ENCODE results near the gene OTOA.
"Not testable (repeated sequence)": the region's sequence is repeated elsewhere in the genome, so short reads cannot be mapped to it uniquely, and the experiment has no call there.

The OTOA gene

DNA sequence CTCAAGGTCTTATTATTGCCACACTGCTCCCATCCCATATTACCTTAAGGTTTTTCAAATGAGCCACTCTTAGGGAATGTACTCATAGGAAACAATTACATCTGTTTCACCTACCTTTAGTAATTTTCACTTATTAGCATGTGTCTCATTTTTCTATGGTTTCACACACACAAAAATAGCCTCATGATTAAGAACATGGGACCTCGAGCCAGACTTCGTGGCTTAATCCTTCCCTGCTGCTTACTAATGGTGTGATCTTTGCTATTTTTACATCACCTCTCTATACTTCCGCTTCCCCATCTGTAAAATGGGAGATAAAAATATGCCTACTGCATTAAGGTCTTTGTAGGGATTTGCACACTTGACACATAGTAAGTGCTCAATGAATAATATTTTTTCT, 38.5 kb downstream of the OTOA start:
- 82% methylated on average over 2 of the region's 3 CpGs; no CpG with 5 or more reads in 1 of the 2 experiments for WGBS, 2 experiments (ENCODE audit: insufficient coverage in 2 of 2)
- no peaks in the 10 kb centered on the region for H3K36me3 ChIP-seq (ENCODE audit: control insufficient read depth, insufficient read depth, low read length)
- no peak overlapping the region for H3K4me3 ChIP-seq (ENCODE audit: extremely low read depth, insufficient read depth, low read length, poor library complexity, severe bottlenecking)
- H3K9me3 ChIP-seq (ENCODE audit: control insufficient read depth, low read length), result no peaks in the 10 kb centered on the region
- no peak overlapping the region for H3K27ac ChIP-seq (ENCODE audit: low read depth, low read length, severe bottlenecking)
- no peaks in the 10 kb centered on the region for H3K4me1 ChIP-seq (ENCODE audit: control insufficient read depth, insufficient read depth, low read length, poor library complexity, severe bottlenecking)

DNA sequence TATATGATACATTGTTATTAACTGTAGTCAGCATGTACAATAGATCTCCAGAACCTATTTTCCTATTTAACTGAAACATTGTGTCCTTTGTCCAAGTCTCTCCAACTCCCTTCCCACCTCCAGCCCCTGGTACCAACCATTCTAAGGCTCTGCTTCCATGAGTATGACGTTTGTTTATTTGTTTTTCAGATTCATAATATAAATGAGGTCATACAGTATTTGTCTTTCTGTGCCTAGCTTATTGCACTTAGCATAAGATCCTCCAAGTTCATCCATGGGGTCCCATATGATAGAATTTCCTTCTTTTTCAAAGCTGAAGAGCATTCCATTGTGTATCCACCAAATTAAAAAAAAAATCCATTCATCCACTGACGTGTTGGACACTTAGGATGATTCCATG, 39.4 kb downstream of the OTOA start:
- H3K36me3 ChIP-seq (ENCODE audit: control insufficient read depth, insufficient read depth, low read length), result no peaks in the 10 kb centered on the region
- H3K4me3 ChIP-seq (ENCODE audit: extremely low read depth, insufficient read depth, low read length, poor library complexity, severe bottlenecking), result no peak overlapping the region
- 100% methylated on average over 1 of the region's 2 CpGs; no CpG with 5 or more reads in 1 of the 2 experiments for WGBS, 2 experiments (ENCODE audit: insufficient coverage in 2 of 2)
- H3K27ac ChIP-seq (ENCODE audit: low read depth, low read length, severe bottlenecking), result no peak overlapping the region
- no peaks in the 10 kb centered on the region for H3K9me3 ChIP-seq (ENCODE audit: control insufficient read depth, low read length)
- no peaks in the 10 kb centered on the region for H3K4me1 ChIP-seq (ENCODE audit: control insufficient read depth, insufficient read depth, low read length, poor library complexity, severe bottlenecking)

DNA sequence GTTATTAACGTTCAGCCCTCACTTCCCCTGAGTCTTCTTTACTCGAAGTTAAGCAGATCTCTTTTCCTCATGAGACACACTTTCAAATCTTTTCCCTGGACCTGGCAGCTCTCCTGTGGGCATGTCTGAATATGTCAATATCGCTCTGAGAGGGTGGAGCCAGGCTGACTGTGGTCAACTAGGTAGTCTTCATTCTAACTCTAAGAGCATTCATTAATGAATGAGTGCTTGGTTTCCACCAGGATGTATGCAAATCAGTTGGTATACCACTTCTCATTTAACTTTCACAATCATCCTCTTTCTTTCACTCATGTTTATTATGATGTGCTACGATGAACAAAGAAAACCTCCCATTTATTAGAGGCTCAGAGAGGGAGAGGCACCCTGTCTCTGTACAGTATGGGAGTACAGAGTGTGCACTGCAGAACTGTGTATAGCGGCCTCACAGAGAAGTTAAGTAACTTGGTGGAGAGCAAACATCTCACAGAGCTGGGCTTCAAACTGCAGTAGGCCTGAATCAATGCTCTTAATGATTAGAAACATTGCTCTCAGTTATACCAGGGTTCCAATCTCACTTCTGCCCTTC, 39.9 kb downstream of the OTOA start:
- no peak overlapping the region for H3K27ac ChIP-seq (ENCODE audit: low read depth, low read length, severe bottlenecking)
- H3K4me1 ChIP-seq (ENCODE audit: control insufficient read depth, insufficient read depth, low read length, poor library complexity, severe bottlenecking), result no peaks in the 10 kb centered on the region
- no peak overlapping the region for H3K4me3 ChIP-seq (ENCODE audit: extremely low read depth, insufficient read depth, low read length, poor library complexity, severe bottlenecking)
- H3K9me3 ChIP-seq (ENCODE audit: control insufficient read depth, low read length), result no peaks in the 10 kb centered on the region
- H3K36me3 ChIP-seq (ENCODE audit: control insufficient read depth, insufficient read depth, low read length), result no peaks in the 10 kb centered on the region
- WGBS, 2 experiments (ENCODE audit: insufficient coverage in 2 of 2), result 93 to 100% methylated on average over 3 of the region's 5 CpGs

GRCh38 chr16:21704266-21704665, 40.5 kb downstream of the OTOA start:
- WGBS, 2 experiments (ENCODE audit: insufficient coverage in 2 of 2), result 87 to 88% methylated on average over 3 to 4 of the region's 5 CpGs
- no peaks in the 10 kb centered on the region for H3K9me3 ChIP-seq (ENCODE audit: control insufficient read depth, low read length)
- no peak overlapping the region for H3K27ac ChIP-seq (ENCODE audit: low read depth, low read length, severe bottlenecking)
- no peaks in the 10 kb centered on the region for H3K4me1 ChIP-seq (ENCODE audit: control insufficient read depth, insufficient read depth, low read length, poor library complexity, severe bottlenecking)
- no peak overlapping the region for H3K4me3 ChIP-seq (ENCODE audit: extremely low read depth, insufficient read depth, low read length, poor library complexity, severe bottlenecking)
- H3K36me3 ChIP-seq (ENCODE audit: control insufficient read depth, insufficient read depth, low read length), result no peaks in the 10 kb centered on the region

- H3K4me1 ChIP-seq (ENCODE audit: control insufficient read depth, insufficient read depth, low read length, poor library complexity, severe bottlenecking), result no peaks in the 10 kb centered on the region
- H3K27ac ChIP-seq (ENCODE audit: low read depth, low read length, severe bottlenecking), result no peak overlapping the region
- 90% methylated on average over 3 to 4 of the region's 6 CpGs for WGBS, 2 experiments (ENCODE audit: insufficient coverage in 2 of 2)
- H3K36me3 ChIP-seq (ENCODE audit: control insufficient read depth, insufficient read depth, low read length), result no peaks in the 10 kb centered on the region
- no peak overlapping the region for H3K4me3 ChIP-seq (ENCODE audit: extremely low read depth, insufficient read depth, low read length, poor library complexity, severe bottlenecking)
- no peaks in the 10 kb centered on the region for H3K9me3 ChIP-seq (ENCODE audit: control insufficient read depth, low read length)
Measured at GRCh38 chr16:21704733-21705132, 41.0 kb downstream of the OTOA start.

GRCh38 chr16:21708533-21709115, 44.9 kb downstream of the OTOA start:
- Histone ChIP-seq H3K36me3 (ENCODE audit: control insufficient read depth, insufficient read depth, low read length) (no peaks in the 10 kb centered on the region), H3K9me3 (ENCODE audit: control insufficient read depth, low read length) (no peaks in the 10 kb centered on the region), H3K4me1 (ENCODE audit: control insufficient read depth, insufficient read depth, low read length, poor library complexity, severe bottlenecking) (no peaks in the 10 kb centered on the region), H3K4me3 (ENCODE audit: extremely low read depth, insufficient read depth, low read length, poor library complexity, severe bottlenecking) (no peak overlapping the region), H3K27ac (ENCODE audit: low read depth, low read length, severe bottlenecking) (no peak overlapping the region)
- WGBS, 2 experiments (ENCODE audit: insufficient coverage in 2 of 2), result 17 to 22% methylated on average over 4 of the region's 10 CpGs

GRCh38 chr16:21710938-21711337, 47.2 kb downstream of the OTOA start:
- Histone ChIP-seq H3K27ac (ENCODE audit: low read depth, low read length, severe bottlenecking) (no peak overlapping the region), H3K9me3 (ENCODE audit: control insufficient read depth, low read length) (no peaks in the 10 kb centered on the region), H3K36me3 (ENCODE audit: control insufficient read depth, insufficient read depth, low read length) (no peaks in the 10 kb centered on the region), H3K4me3 (ENCODE audit: extremely low read depth, insufficient read depth, low read length, poor library complexity, severe bottlenecking) (no peak overlapping the region), H3K4me1 (ENCODE audit: control insufficient read depth, insufficient read depth, low read length, poor library complexity, severe bottlenecking) (no peaks in the 10 kb centered on the region)
- WGBS, 2 experiments (ENCODE audit: insufficient coverage in 2 of 2), result 76 to 83% methylated on average over 2 to 3 of the region's 4 CpGs

DNA sequence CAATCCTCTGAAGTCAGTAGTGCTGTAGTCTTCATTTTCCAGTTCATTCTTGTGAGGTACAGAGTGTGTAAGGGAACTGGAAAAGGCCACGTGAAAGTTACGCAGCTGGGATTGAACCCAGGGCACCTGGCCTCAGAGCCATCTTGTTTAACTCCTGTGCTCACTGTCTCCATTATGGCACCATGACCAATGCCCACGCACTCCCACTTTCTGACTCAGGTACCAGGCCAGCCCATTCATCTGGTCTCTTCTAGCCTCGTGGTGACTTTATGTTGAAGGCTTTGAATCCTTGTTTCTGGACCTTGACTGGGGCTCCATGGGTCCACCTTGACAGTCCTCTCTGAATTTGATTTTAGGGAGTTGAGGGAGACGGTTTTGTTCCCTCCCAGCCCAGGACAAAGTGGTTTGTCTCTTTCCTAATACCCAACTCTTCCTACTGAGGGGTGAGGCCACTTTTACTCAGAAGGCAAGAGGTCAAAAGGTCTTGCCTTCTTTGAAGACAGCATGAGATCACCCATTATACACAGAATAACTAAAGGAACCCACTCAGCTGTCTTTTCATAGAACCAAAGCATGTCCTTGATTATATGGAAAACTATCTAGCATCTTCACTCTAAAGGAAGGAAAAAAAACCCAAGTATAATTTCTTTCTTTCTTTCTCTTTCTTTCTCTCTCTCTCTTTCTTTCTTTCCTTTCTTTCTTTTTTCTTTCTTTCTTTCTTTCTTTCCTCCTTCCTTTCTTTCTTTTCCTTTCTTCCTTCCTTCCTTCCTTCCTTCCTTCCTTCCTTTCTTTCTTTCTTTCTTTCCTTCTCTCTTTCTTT, 50.0 kb downstream of the OTOA start:
- 84 to 85% methylated on average over 2 to 4 of the region's 5 CpGs for WGBS, 2 experiments (ENCODE audit: insufficient coverage in 2 of 2)
- Histone ChIP-seq H3K9me3 (ENCODE audit: control insufficient read depth, low read length) (no peaks in the 10 kb centered on the region), H3K27ac (ENCODE audit: low read depth, low read length, severe bottlenecking) (no peak overlapping the region)

DNA sequence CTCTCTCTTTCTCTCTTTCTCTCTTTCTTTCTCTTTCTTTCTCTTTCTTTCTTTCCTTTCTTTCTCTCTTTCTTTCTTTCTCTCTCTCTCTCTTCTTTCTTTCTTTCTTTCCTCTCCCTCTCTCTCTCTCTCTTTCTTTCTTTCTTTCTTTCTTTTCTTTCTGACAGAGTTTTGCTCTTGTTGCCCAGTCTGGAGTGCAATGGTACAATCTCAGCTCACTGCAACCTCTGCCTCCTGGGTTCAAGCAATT, 50.5 kb downstream of the OTOA start:
- H3K4me1 ChIP-seq (ENCODE audit: control insufficient read depth, insufficient read depth, low read length, poor library complexity, severe bottlenecking), result not testable (repeated sequence)

More for the DNA sequence above, 50.0 kb downstream of the OTOA start:
- Histone ChIP-seq H3K4me1 (ENCODE audit: control insufficient read depth, insufficient read depth, low read length, poor library complexity, severe bottlenecking) (no peaks in the 10 kb centered on the region), H3K4me3 (ENCODE audit: extremely low read depth, insufficient read depth, low read length, poor library complexity, severe bottlenecking) (no peak overlapping the region), H3K36me3 (ENCODE audit: control insufficient read depth, insufficient read depth, low read length) (no peaks in the 10 kb centered on the region)

GRCh38 chr16:21717608-21718007, 53.8 kb downstream of the OTOA start:
- Histone ChIP-seq H3K4me1 (ENCODE audit: control insufficient read depth, insufficient read depth, low read length, poor library complexity, severe bottlenecking) (no peaks in the 10 kb centered on the region), H3K36me3 (ENCODE audit: control insufficient read depth, insufficient read depth, low read length) (no peaks in the 10 kb centered on the region), H3K9me3 (ENCODE audit: control insufficient read depth, low read length) (no peaks in the 10 kb centered on the region), H3K4me3 (ENCODE audit: extremely low read depth, insufficient read depth, low read length, poor library complexity, severe bottlenecking) (no peak overlapping the region), H3K27ac (ENCODE audit: low read depth, low read length, severe bottlenecking) (no peak overlapping the region)
- 75 to 78% methylated on average over 6 to 7 of the region's 10 CpGs for WGBS, 2 experiments (ENCODE audit: insufficient coverage in 2 of 2)

More for the DNA sequence above, 50.5 kb downstream of the OTOA start:
- not testable (repeated sequence) for H3K4me3 ChIP-seq (ENCODE audit: extremely low read depth, insufficient read depth, low read length, poor library complexity, severe bottlenecking); H3K9me3 ChIP-seq (ENCODE audit: control insufficient read depth, low read length); H3K36me3 ChIP-seq (ENCODE audit: control insufficient read depth, insufficient read depth, low read length); H3K27ac ChIP-seq (ENCODE audit: low read depth, low read length, severe bottlenecking)

GRCh38 chr16:21719283-21719682, 55.5 kb downstream of the OTOA start:
- Histone ChIP-seq H3K4me1 (ENCODE audit: control insufficient read depth, insufficient read depth, low read length, poor library complexity, severe bottlenecking) (no peaks in the 10 kb centered on the region), H3K36me3 (ENCODE audit: control insufficient read depth, insufficient read depth, low read length) (no peaks in the 10 kb centered on the region), H3K4me3 (ENCODE audit: extremely low read depth, insufficient read depth, low read length, poor library complexity, severe bottlenecking) (no peak overlapping the region), H3K27ac (ENCODE audit: low read depth, low read length, severe bottlenecking) (no peak overlapping the region), H3K9me3 (ENCODE audit: control insufficient read depth, low read length) (no peaks in the 10 kb centered on the region)
- 87 to 90% methylated on average over 5 of the region's 6 CpGs for WGBS, 2 experiments (ENCODE audit: insufficient coverage in 2 of 2)
